MCF 10A (cell line): Measurements from ENCODE around the gene NFE2L2. TPM values are rescaled to one million over a fixed set of nuclear protein-coding genes. Genes with fewer than 3 reads are reported as not detected.
"Not testable (repeated sequence)": the region's sequence is repeated elsewhere in the genome, so short reads cannot be mapped to it uniquely, and the experiment has no call there.

Source experiments
- BruUV-seq: library from RNA; stranded (reverse); fragments of 400-500 nt; replicated peaks from 2 replicates; lab custom pipeline; 2021; lab: Mats Ljungman, UMichigan
- CTCF ChIA-PET: fragments of 300-600 bp; sonication (Branson Sonifier 250); formaldehyde crosslinking; extraction: SDS; loops from one replicate; lab custom pipeline; 2021; ENCODE audit warnings: antibody characterized with exemption, inconsistent platforms; lab: Yijun Ruan, JAX
- POLR2A ChIA-PET: fragments of 300-600, 350-650 bp; sonication (Branson Sonifier 250); formaldehyde crosslinking; extraction: SDS; loops from one replicate; lab custom pipeline; 2020; ENCODE audit warnings: antibody characterized with exemption, inconsistent platforms; lab: Yijun Ruan, JAX
- DNase-seq: peaks from one replicate; pipeline ENCODE4 v3.0.0-alpha.2; 2018; ENCODE audit not compliant: unreplicated experiment
- H3K27ac Mint-ChIP-seq: one replicate; pipeline ENCODE4 v1.8.0; 2022; ENCODE audit warnings: mild to moderate bottlenecking, low read depth, mixed read lengths; ENCODE audit not compliant: unreplicated experiment
- H3K27me3 Mint-ChIP-seq: one replicate; pipeline ENCODE4 v1.8.0; 2022; ENCODE audit warnings: mixed read lengths; ENCODE audit not compliant: insufficient read depth, unreplicated experiment
- H3K36me3 Mint-ChIP-seq: one replicate; pipeline ENCODE4 v1.8.0; 2022; ENCODE audit warnings: mild to moderate bottlenecking, moderate library complexity, mixed read lengths; ENCODE audit not compliant: insufficient read depth, unreplicated experiment
- H3K4me1 Mint-ChIP-seq: one replicate; pipeline ENCODE4 v1.8.0; 2022; ENCODE audit warnings: mixed read lengths; ENCODE audit not compliant: insufficient read depth, unreplicated experiment
- H3K4me3 Mint-ChIP-seq: one replicate; pipeline ENCODE4 v1.8.0; 2022; ENCODE audit warnings: mild to moderate bottlenecking, moderate library complexity, mixed read lengths; ENCODE audit not compliant: unreplicated experiment
- H3K9me3 Mint-ChIP-seq: one replicate; pipeline ENCODE4 v1.8.0; 2022; ENCODE audit warnings: mixed read lengths; ENCODE audit not compliant: unreplicated experiment
- CTCF ChIP-seq: fragments of 200-600 bp; IDR thresholded peaks from one replicate; pipeline ENCODE4 v1.8.0; 2022; ENCODE audit warnings: antibody characterized with exemption, mild to moderate bottlenecking; ENCODE audit not compliant: unreplicated experiment
- intact Hi-C: fragments of 100-400 bp; cut with micrococcal nuclease; formaldehyde crosslinking; loops from 2 replicates; pipeline ENCODE4 v1.14.1; 2022
- microRNA-seq: library from miRNA; unstranded; fragments of <30 nt; microRNA quantifications from one replicate; pipeline ENCODE4 v1.2.0, GENCODE V29; 2022
- total RNA-seq: library from RNA; stranded (reverse); gene quantifications from 2 replicates; pipeline ENCODE4 v1.2.3, GENCODE V29; 2022

Gene NFE2L2
- total RNA-seq, 1 experiment from 2014 or later, result 180 TPM

- no peaks in the 10 kb centered on the region for H3K36me3 Mint-ChIP-seq
- ChIA-PET CTCF (interaction anchor here (1.0 kb wide), 1 partner anchor 10 kb away, joined by 3 read pairs; no protein-coding TSS in a partner anchor), POLR2A (interaction anchor here (1.3 to 3.9 kb wide), 2 partner anchors 24 to 47 kb away, joined by 3 to 18 read pairs; partner anchors contain the start of gene HNRNPA3)
- no peak overlapping the region for H3K4me3 Mint-ChIP-seq
- peak overlapping the region; percentile 5 for H3K27ac Mint-ChIP-seq
- no TSS peak for BruUV-seq
- peaks cover 30% of the 10 kb centered on the region for H3K4me1 Mint-ChIP-seq
- no peak for TF ChIP-seq CTCF
- DNase-seq, result peak; percentile 32
- H3K9me3 Mint-ChIP-seq, result no peaks in the 10 kb centered on the region
- H3K27me3 Mint-ChIP-seq, result no peaks in the 10 kb centered on the region
- intact Hi-C loops, result no loop called here
Measured at GRCh38 chr2:177187631-177188312, 76.8 kb downstream of the NFE2L2 start.

GRCh38 chr2:177186038-177186437 is 78.5 kb downstream of the NFE2L2 start:
- H3K4me3 Mint-ChIP-seq, BruUV-seq, H3K27me3 Mint-ChIP-seq, H3K27ac Mint-ChIP-seq, H3K9me3 Mint-ChIP-seq, DNase-seq, H3K36me3 Mint-ChIP-seq, intact Hi-C loops: not testable (repeated sequence)
- H3K4me1 Mint-ChIP-seq, result peaks cover 24% of the 10 kb centered on the region
- POLR2A ChIA-PET, result interaction anchor here (2.4 to 2.7 kb wide), 2 partner anchors 14 to 26 kb away, joined by 7 to 12 read pairs; partner anchors contain the start of gene HNRNPA3
- CTCF ChIA-PET, result interaction anchor here (0.6 to 1.8 kb wide), 4 partner anchors 8 to 1499 kb away, joined by 3 to 8 read pairs (median 4); no protein-coding TSS in a partner anchor

- no TSS peak for BruUV-seq
- no peak for DNase-seq
- no peak overlapping the region for H3K4me3 Mint-ChIP-seq
- no peaks in the 10 kb centered on the region for H3K27me3 Mint-ChIP-seq
- peaks cover 24% of the 10 kb centered on the region for H3K4me1 Mint-ChIP-seq
- peaks cover 6% of the 10 kb centered on the region for H3K36me3 Mint-ChIP-seq
- no peaks in the 10 kb centered on the region for H3K9me3 Mint-ChIP-seq
- H3K27ac Mint-ChIP-seq, result no peak overlapping the region
- CTCF ChIA-PET, result interaction anchor here (0.7 to 1.8 kb wide), 3 partner anchors 9 to 140 kb away, joined by 3 to 8 read pairs (median 6); no protein-coding TSS in a partner anchor
- intact Hi-C loops, result no loop called here
- POLR2A ChIA-PET, result interaction anchor here (0.6 to 2.7 kb wide), 9 partner anchors 12 to 132 kb away, joined by 3 to 12 read pairs (median 3); partner anchors contain the start of gene HNRNPA3
- no peak for TF ChIP-seq CTCF
Measured at GRCh38 chr2:177184606-177185005, 79.9 kb downstream of the NFE2L2 start.

GRCh38 chr2:177183860-177184259 is 80.7 kb downstream of the NFE2L2 start:
- CTCF ChIA-PET, result no interaction called here
- no TSS peak for BruUV-seq
- no peak for DNase-seq
- Mint-ChIP-seq H3K27me3 (no peaks in the 10 kb centered on the region), H3K27ac (no peak overlapping the region), H3K9me3 (no peaks in the 10 kb centered on the region), H3K4me3 (no peak overlapping the region), H3K4me1 (peaks cover 24% of the 10 kb centered on the region), H3K36me3 (peaks cover 6% of the 10 kb centered on the region)
- intact Hi-C loops, result no loop called here
- no peak for TF ChIP-seq CTCF
- POLR2A ChIA-PET, result interaction anchor here (0.9 to 2.4 kb wide), 8 partner anchors 12 to 133 kb away, joined by 3 to 7 read pairs (median 4); partner anchors contain the start of gene HNRNPA3

Small RNA genes lying within 50 kb of the gene (microRNA-seq; reads per million reads assigned to microRNA genes)
- gene MIR3128 (0.40 reads per million), gene MIR6512 (not detected)

Other genes starting within 250 kb of the NFE2L2 start
- gene HNRNPA3, start 51.9 kb downstream of the NFE2L2 start, total RNA-seq, result 142 and 179 TPM in 2 replicates
- 49.5 and 50.5 TPM in 2 replicates for gene AGPS, start 128.0 kb upstream of the NFE2L2 start, total RNA-seq